DOHH2 (cell line): ENCODE measurements around the gene ARL4D.

Experiments used
- H3F3A ChIP-seq: fragments of 200-600 bp; sonication (generic), shearing (Covaris generic); 2 replicates; pipeline ENCODE4 v1.6.0; 2016; ENCODE audit warnings: antibody characterized with exemption, mild to moderate bottlenecking; ENCODE audit not compliant: control insufficient read depth, insufficient read depth
- H3K27ac ChIP-seq: fragments of 200-600 bp; sonication (generic); 2 replicates; pipeline ENCODE4 v1.5.1; 2014; ENCODE audit warnings: low read depth, mild to moderate bottlenecking, low read length, moderate library complexity
- H3K27me3 ChIP-seq: fragments of 200-600 bp; sonication (generic); 2 replicates; pipeline ENCODE4 v1.6.1; 2014; ENCODE audit warnings: mild to moderate bottlenecking, low read length, mixed read lengths; ENCODE audit not compliant: control insufficient read depth
- H3K36me3 ChIP-seq: fragments of 200-600 bp; sonication (generic); 2 replicates; pipeline ENCODE4 v1.6.1; 2014; ENCODE audit warnings: mild to moderate bottlenecking, low read length, moderate library complexity, mixed read lengths; ENCODE audit not compliant: control insufficient read depth
- H3K4me1 ChIP-seq: fragments of 200-600 bp; sonication (generic); 2 replicates; pipeline ENCODE4 v1.6.1; 2014; ENCODE audit warnings: mild to moderate bottlenecking, low read length, mixed read lengths; ENCODE audit not compliant: control insufficient read depth
- H3K4me2 ChIP-seq: fragments of 200-600 bp; sonication (generic); 2 replicates; pipeline ENCODE4 v1.6.0; 2014; ENCODE audit warnings: mild to moderate bottlenecking, low read length, moderate library complexity
- H3K4me3 ChIP-seq: fragments of 200-600 bp; sonication (generic); 2 replicates; pipeline ENCODE4 v1.5.1; 2014; ENCODE audit warnings: mild to moderate bottlenecking, low read length, mixed read lengths
- H3K79me2 ChIP-seq: fragments of 200-600 bp; sonication (generic); 2 replicates; pipeline ENCODE4 v1.6.1; 2014; ENCODE audit warnings: mild to moderate bottlenecking, low read length, mixed read lengths; ENCODE audit not compliant: control insufficient read depth
- H3K9me2 ChIP-seq: fragments of 200-600 bp; sonication (generic); replicated peaks from 2 replicates; pipeline ENCODE4 v1.6.1; 2014; ENCODE audit warnings: mild to moderate bottlenecking, low read length, mixed read lengths; ENCODE audit not compliant: control insufficient read depth
- H3K9me3 ChIP-seq: fragments of 200-600 bp; sonication (generic); 2 replicates; pipeline ENCODE4 v1.6.1; 2014; ENCODE audit warnings: antibody characterized with exemption, low read length, mixed read lengths; ENCODE audit not compliant: control insufficient read depth, insufficient read depth
- H4K20me1 ChIP-seq: fragments of 200-600 bp; sonication (generic); 2 replicates; pipeline ENCODE4 v1.6.0; 2014; ENCODE audit warnings: low read depth, mild to moderate bottlenecking, antibody characterized with exemption, low read length, moderate library complexity; ENCODE audit not compliant: control insufficient read depth, insufficient read depth
- EZH2phosphoT487 ChIP-seq: fragments of 200-600 bp; sonication (generic); IDR thresholded peaks from 2 replicates; pipeline ENCODE4 v1.6.1; 2017; ENCODE audit warnings: borderline replicate concordance, mild to moderate bottlenecking, antibody characterized with exemption, low read length, moderate library complexity, mixed read lengths
- TF ChIP-seq, protein P1 (sequence below): fragments of 200-600 bp; sonication (generic); IDR thresholded peaks from one replicate; pipeline ENCODE4 v1.5.1; 2014; ENCODE audit warnings: antibody characterized with exemption, mild to moderate bottlenecking, low read depth, low read length; ENCODE audit not compliant: poor library complexity, severe bottlenecking

The ARL4D gene

DNA sequence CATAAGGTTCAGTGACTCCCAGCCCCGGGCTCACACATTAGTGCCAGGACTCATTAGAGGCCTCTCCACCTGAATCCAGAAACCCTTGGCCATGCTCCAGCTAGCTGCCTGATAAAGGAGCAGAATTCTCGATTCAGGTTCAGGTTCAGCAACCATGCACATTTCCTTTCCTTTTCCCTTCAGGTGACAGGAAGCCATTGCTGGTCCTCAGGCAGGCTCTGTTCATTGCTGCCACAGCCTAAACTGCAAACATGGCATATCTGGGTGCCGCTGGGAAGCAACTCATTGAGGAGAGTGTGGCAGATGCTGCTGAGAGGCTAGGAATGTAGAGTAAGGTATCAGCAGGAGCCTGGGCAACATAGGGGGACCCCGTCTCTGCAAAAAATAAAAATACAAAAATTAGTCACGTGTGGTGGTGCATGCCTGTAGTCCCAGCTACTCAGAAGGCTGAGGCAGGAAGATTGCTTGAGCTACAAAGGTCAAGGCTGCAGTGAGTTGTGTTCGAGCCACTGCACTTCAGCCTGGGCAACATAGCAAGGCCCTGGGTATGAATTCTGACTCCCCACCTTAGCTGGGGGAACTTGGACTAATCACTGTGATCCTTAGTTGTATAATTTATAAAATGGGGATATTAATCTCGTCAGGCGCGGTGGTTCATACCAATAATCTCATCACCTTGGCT, 28.7 kb downstream of the ARL4D start:
- no peak overlapping the region for H3K4me2 ChIP-seq
- no peak overlapping the region for H3K27ac ChIP-seq
- H3K4me3 ChIP-seq: no peak overlapping the region
- H3K27me3 ChIP-seq: peaks cover 29% of the 10 kb centered on the region
- no peak for TF ChIP-seq EZH2phosphoT487
- TF ChIP-seq, protein P1, sequence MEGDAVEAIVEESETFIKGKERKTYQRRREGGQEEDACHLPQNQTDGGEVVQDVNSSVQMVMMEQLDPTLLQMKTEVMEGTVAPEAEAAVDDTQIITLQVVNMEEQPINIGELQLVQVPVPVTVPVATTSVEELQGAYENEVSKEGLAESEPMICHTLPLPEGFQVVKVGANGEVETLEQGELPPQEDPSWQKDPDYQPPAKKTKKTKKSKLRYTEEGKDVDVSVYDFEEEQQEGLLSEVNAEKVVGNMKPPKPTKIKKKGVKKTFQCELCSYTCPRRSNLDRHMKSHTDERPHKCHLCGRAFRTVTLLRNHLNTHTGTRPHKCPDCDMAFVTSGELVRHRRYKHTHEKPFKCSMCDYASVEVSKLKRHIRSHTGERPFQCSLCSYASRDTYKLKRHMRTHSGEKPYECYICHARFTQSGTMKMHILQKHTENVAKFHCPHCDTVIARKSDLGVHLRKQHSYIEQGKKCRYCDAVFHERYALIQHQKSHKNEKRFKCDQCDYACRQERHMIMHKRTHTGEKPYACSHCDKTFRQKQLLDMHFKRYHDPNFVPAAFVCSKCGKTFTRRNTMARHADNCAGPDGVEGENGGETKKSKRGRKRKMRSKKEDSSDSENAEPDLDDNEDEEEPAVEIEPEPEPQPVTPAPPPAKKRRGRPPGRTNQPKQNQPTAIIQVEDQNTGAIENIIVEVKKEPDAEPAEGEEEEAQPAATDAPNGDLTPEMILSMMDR: no peak
- no peaks in the 10 kb centered on the region for H4K20me1 ChIP-seq
- H3K9me2 ChIP-seq: no peaks in the 10 kb centered on the region
- no peaks in the 10 kb centered on the region for H3K36me3 ChIP-seq
- no peaks in the 10 kb centered on the region for H3F3A ChIP-seq
- H3K79me2 ChIP-seq: no peaks in the 10 kb centered on the region
- no peaks in the 10 kb centered on the region for H3K4me1 ChIP-seq
- no peaks in the 10 kb centered on the region for H3K9me3 ChIP-seq

DNA sequence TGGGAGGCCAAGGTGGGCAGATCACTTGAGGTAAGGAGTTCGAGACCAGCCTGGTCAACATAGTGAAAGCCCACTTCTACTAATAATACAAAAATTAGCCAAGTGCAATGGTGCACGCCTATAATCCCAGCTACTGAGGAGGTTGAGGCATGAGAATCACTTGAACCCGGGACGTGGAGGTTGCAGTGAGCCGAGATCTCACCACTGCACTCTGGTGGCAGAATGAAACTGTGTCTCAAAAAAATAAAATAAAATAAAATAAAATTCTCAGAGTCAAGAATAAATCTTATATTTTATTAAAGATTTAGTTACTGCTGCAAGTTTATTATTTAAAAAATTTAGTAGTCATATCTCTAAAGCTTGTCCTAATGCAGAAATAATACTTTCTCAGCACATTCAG, 29.7 kb downstream of the ARL4D start:
- H3F3A ChIP-seq: no peaks in the 10 kb centered on the region
- no peaks in the 10 kb centered on the region for H3K9me2 ChIP-seq
- no peak overlapping the region for H3K27ac ChIP-seq
- no peaks in the 10 kb centered on the region for H4K20me1 ChIP-seq
- H3K79me2 ChIP-seq: no peaks in the 10 kb centered on the region
- H3K4me2 ChIP-seq: no peak overlapping the region
- no peaks in the 10 kb centered on the region for H3K4me1 ChIP-seq
- H3K9me3 ChIP-seq: no peaks in the 10 kb centered on the region
- no peak overlapping the region for H3K4me3 ChIP-seq
- TF ChIP-seq EZH2phosphoT487: no peak
- TF ChIP-seq, protein P1: no peak
- H3K36me3 ChIP-seq: no peaks in the 10 kb centered on the region
- H3K27me3 ChIP-seq: peaks cover 29% of the 10 kb centered on the region

DNA sequence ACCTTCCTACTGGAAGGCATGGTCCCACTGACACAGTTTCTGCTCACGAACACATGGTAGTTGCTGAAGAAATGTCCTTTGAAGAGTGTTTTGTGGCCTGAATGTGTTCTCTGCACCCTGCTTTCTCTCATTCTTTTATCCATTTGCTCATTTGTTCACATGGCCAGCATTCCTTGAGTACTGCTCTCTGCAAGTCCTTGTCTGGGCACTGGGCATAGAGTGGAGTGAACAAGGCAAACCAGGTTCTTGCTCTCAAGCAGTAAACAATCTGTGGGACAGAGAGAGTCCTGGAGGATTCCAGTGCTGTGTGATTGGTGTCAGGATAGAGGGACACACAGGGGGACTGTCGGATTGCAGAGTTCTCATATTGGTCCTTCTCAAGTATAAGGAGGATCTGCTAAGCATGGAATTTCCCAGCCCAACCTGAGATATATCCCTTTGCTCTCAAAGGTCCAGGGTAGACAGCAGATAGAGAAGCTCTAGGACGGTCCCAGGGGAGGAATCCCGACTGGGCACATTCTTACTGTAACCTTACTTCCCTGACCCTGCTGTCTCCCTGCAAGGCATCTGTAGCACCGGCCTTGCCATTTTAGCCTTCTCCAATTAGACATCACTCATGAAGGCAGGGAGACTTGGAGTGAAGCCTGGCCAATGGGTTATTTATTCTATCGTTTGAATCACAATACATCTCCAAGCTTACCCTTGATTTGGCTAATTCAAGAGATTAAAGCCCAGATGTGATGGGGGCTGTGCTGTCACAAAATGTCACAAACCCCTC, 32.3 kb downstream of the ARL4D start:
- no peak for TF ChIP-seq EZH2phosphoT487
- TF ChIP-seq, protein P1: no peak
- Histone ChIP-seq H3K4me2 (no peak overlapping the region), H3K4me1 (no peaks in the 10 kb centered on the region)

More for the DNA sequence above, 32.3 kb downstream of the ARL4D start:
- H3K4me3 ChIP-seq: no peak overlapping the region
- H3K79me2 ChIP-seq: no peaks in the 10 kb centered on the region
- H3K27ac ChIP-seq: no peak overlapping the region
- H3K27me3 ChIP-seq: peaks cover 24% of the 10 kb centered on the region
- H3K9me3 ChIP-seq: no peaks in the 10 kb centered on the region
- H3F3A ChIP-seq: no peaks in the 10 kb centered on the region
- H3K36me3 ChIP-seq: no peaks in the 10 kb centered on the region
- no peaks in the 10 kb centered on the region for H3K9me2 ChIP-seq
- H4K20me1 ChIP-seq: no peaks in the 10 kb centered on the region
